A375 (cell line): ENCODE data around the gene ZNF19. TPM values are rescaled to one million over a fixed set of nuclear protein-coding genes. Genes with fewer than 3 reads are reported as not detected.

Experiments used
- total RNA-seq: library from RNA; depleted of rRNA; stranded (reverse); fragments of >200 nt; shearing (Covaris generic); gene quantifications from 2 replicates; pipeline ENCODE4 v1.2.3, GENCODE V29; 2014; rRNA removed

The ZNF19 gene
- total RNA-seq = 2.1 and 4.6 TPM in 2 replicates

DNA sequence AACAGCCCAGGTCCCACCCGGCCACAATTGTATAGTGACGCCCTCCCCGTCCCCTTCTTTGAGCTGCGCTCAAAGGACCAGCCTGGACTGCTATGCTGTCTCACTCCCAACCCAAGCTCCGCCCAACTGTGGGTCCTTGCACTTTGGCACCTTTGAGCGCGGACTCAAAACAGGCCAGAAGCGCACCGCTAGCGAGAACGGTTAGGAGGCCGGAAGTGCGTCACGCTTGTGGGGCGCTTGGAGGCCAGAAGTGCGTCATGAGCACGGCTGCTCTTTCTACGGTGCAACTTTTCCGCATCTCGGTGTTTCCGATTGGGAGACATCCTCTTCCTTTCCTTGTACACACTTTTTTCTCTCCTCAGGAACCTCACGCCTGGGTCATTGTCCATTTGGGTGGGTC lies at the start of gene ZNF19:
Gene ZNF19, minus strand, starts transcription at position 203 of the 400 bp plus-strand sequence. CDS start 7,210 bp downstream, outside the sequence.

DNA sequence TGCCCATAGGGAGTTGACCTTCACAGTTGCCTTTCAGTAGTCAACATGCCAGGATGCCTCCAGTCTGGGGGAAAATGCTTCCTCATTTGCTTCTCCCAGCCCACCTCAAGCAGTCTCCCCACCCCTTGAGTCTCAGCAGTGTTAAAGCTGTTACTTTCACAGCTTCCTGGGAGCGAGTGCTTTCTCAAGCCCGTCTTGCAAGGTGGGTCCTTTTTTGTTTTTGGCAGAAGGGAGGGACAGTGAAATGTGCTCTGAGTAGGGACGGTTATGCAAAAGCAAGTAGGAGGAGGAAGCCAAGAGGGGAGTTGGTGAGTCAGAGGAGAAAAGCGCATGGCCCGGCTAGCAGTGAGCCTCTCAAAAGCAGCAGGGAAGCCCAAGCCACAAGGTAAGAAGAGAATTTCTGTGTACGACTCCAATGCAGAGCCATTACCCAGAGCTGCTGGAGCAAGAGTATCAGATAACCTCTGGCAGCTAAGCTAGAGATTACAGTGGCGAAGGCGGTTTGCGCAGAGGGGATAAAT lies 37.0 kb upstream of the ZNF19 start, which contains the start of gene CHST4:
Gene CHST4, plus strand, starts transcription at position 316 of the 521 bp plus-strand sequence. CDS start 10,252 bp downstream, outside the sequence.

DNA sequence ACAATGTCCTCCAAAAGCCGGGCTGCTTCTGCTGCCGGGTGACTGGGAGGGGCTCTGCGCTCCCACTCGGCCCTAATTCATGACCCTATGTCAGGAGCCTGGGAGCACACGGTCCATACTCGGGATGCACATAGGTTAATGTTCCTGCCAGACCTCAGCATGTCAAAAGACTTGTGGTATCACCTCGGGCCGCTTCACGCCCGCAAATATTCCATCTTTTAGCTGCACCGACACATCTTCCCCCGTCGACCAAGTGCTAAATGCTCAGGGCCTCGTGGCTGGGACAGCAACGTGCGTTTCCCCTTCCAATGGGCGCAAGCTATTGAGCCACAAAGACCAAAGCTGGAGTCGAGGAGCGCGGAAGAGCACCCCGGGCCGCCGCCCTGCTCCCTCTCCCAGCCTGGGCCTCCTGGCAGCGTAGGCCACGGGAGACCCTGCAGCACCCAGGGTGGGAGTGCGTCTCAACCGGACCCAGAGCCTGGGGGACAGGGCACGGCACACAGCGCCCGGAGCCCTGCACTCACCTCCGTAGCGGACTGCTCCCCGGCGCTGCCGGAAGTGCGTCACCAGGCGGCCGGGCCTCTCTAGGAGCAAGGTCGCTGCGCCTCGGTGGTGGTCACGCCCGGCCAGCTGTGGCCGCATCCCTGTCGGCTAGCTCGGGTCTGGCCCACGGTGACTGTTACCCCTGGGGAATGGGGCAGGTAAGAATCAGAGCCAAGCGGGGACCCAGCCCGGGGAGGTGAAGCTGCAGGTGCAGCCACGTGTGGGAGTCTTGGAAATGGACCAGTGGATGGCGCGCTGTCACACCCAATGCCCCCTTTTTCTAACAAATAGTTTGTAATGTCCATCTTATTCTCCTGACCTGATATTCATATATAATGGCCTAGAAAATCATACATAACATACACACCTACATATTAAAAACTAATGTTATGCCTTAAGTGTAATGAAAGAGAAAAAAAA lies 27.2 kb downstream of the ZNF19 start, which contains the start of gene ZNF23:
Gene ZNF23, minus strand, starts transcription at position 562 of the 963 bp plus-strand sequence. CDS start 5,451 bp downstream, outside the sequence.

DNA sequence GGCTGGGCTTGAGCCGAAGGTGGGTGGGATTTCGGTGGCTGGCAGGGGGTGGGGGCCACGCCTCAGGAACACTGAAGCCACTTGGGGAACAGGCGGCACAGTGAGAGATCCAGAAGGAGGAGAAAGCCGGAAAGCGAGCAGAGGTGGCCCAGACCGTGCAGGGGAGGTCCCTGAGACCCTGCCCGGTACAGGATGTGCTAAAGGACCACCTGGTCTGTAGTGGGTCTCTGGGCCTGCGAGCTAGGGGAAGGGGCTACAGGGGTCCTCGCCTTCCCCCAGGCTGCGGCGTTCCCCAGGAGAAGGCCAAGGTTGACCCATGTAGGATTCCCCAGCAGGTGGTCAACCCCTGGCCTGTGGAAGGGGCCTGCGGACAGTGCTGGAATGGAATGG lies 47.1 kb downstream of the ZNF19 start, which contains the start of gene TLE7:
Gene TLE7, minus strand, starts transcription at position 4 of the 390 bp plus-strand sequence. CDS start 8,730 bp downstream, outside the sequence.

Other genes with a start within 250 kb of the ZNF19 start
- gene CMTR2, start 199.9 kb downstream of the ZNF19 start, total RNA-seq = 14.9 and 15.2 TPM in 2 replicates
- 27.5 and 37.9 TPM in 2 replicates for gene CALB2, start 130.6 kb downstream of the ZNF19 start, total RNA-seq
- gene TLE7, start 47.3 kb downstream of the ZNF19 start, total RNA-seq = not detected in 2 replicates
- 9.1 and 9.2 TPM in 2 replicates for gene ZNF23, start 27.1 kb downstream of the ZNF19 start, total RNA-seq
- gene CHST4, start 37.1 kb upstream of the ZNF19 start, total RNA-seq = not detected in 2 replicates
- not detected in 2 replicates for gene TAT, start 87.8 kb upstream of the ZNF19 start, total RNA-seq
- gene MARVELD3, start 136.9 kb upstream of the ZNF19 start, total RNA-seq = not detected in 2 replicates
- 4.9 and 5.7 TPM in 2 replicates for gene PHLPP2, start 235.4 kb upstream of the ZNF19 start, total RNA-seq